Lower leg skin (tissue), 4 donors: ENCODE data around the gene PSMD8. TPM values are rescaled to one million over a fixed set of nuclear protein-coding genes. Genes with fewer than 3 reads are reported as not detected.
"Not testable (repeated sequence)": the region's sequence is repeated elsewhere in the genome, so short reads cannot be mapped to it uniquely, and the experiment has no call there.

ENCODE experiments used
- DNase-seq, 2 donors: peaks; one replicate each; pipeline ENCODE4 v3.0.0-alpha.2; 2019; ENCODE audit warnings: low spot score in 2 of 2
- H3K4me3 ChIP-seq: fragments of 200-600 bp; sonication (generic); 2 replicates; pipeline ENCODE4 v1.5.1; 2017; ENCODE audit warnings: mild to moderate bottlenecking, low read depth; ENCODE audit not compliant: poor library complexity, severe bottlenecking
- CTCF ChIP-seq, 3 donors: fragments of 450-650 bp; IDR thresholded peaks; one replicate each; pipeline ENCODE4 v1.5.1; 2016; ENCODE audit warnings: antibody characterized with exemption in 3 of 3, mild to moderate bottlenecking in 3 of 3, moderate library complexity in 2 of 3
- POLR2A ChIP-seq, 2 donors: fragments of 450-650 bp; IDR thresholded peaks; one replicate each; pipeline ENCODE4 v1.6.1; 2016 to 2017; ENCODE audit warnings: antibody characterized with exemption in 2 of 2, mild to moderate bottlenecking in 1 of 2, moderate library complexity in 1 of 2
- WGBS, 2 donors: methylation state at CpG; one replicate each; pipeline ENCODE4 v1.1.5; 2018; 5-methylcytosine and 5-hydroxymethylcytosine counted together
- intact Hi-C: fragments of 100-400 bp; cut with DNase I; formaldehyde crosslinking; loops from one replicate; pipeline ENCODE4 v1.15.0; 2023; ENCODE audit warnings: low total_unique reads
- total RNA-seq, 4 donors: library from RNA; depleted of rRNA; stranded (reverse); fragments of >200 nt; gene quantifications; one replicate each; pipeline ENCODE4 v1.1.0, GENCODE V29; 2016

The PSMD8 gene
- total RNA-seq, 4 donors from 2014 or later: 222 to 319 (median 311) TPM

GRCh38 chr19:38335949-38336637 lies 38.3 kb upstream of the PSMD8 start:
- 0 to 1% methylated on average over 52 of the region's 52 CpGs for WGBS, 2 donors
- DNase-seq: peak; percentile 94 to 99
- TF ChIP-seq CTCF (IDR thresholded peaks at IDR 0.05) (no peak), POLR2A (IDR thresholded peaks at IDR 0.05) (no peak)
- H3K4me3 ChIP-seq: peak overlapping the region; percentile 46
- intact Hi-C loops: no loop called here

- TF ChIP-seq CTCF (IDR thresholded peaks at IDR 0.05) (no peak), POLR2A (IDR thresholded peaks at IDR 0.05) (no peak)
- peak overlapping the region; percentile 46 for H3K4me3 ChIP-seq
- DNase-seq: peak; percentile 95 to 99
- intact Hi-C loops: no loop called here
- 2 to 4% methylated on average over 39 to 41 of the region's 41 CpGs for WGBS, 2 donors
Observed at GRCh38 chr19:38336638-38337359, 37.6 kb upstream of the PSMD8 start.

- no peak overlapping the region for H3K4me3 ChIP-seq
- no peak for DNase-seq
- intact Hi-C loops: no loop called here
- 68 to 69% methylated on average over 10 of the region's 10 CpGs for WGBS, 2 donors
- no peak for TF ChIP-seq POLR2A (IDR thresholded peaks at IDR 0.05)
- no peak for TF ChIP-seq CTCF (IDR thresholded peaks at IDR 0.05)
Observed at GRCh38 chr19:38337360-38337653, 37.1 kb upstream of the PSMD8 start.

GRCh38 chr19:38339011-38339410 lies 35.4 kb upstream of the PSMD8 start:
- DNase-seq, intact Hi-C loops, H3K4me3 ChIP-seq: not testable (repeated sequence)
- 41 to 45% methylated on average over 4 of the region's 4 CpGs for WGBS, 2 donors

- H3K4me3 ChIP-seq: no peak overlapping the region
- intact Hi-C loops: no loop called here
- no peak for DNase-seq
- 90 to 91% methylated on average over 2 of the region's 2 CpGs for WGBS, 2 donors
- TF ChIP-seq CTCF (IDR thresholded peaks at IDR 0.05): no peak
- TF ChIP-seq POLR2A (IDR thresholded peaks at IDR 0.05): no peak
Observed at GRCh38 chr19:38340927-38341326, 33.4 kb upstream of the PSMD8 start.

- intact Hi-C loops: no loop called here
- TF ChIP-seq POLR2A (IDR thresholded peaks at IDR 0.05) (no peak), CTCF (IDR thresholded peaks at IDR 0.05) (no peak)
- WGBS, 2 donors: 77 to 78% methylated on average over 4 of the region's 4 CpGs
- H3K4me3 ChIP-seq: no peak overlapping the region
- no peak for DNase-seq
Observed at GRCh38 chr19:38346837-38347236, 27.5 kb upstream of the PSMD8 start.
